SK-N-SH (cell line): Measurements from ENCODE around the gene MGAT4A. TPM values are rescaled to one million over a fixed set of nuclear protein-coding genes. Genes with fewer than 3 reads are reported as not detected.

Experiments
- CTCF ChIA-PET: fragments of 300-600, 350-600 bp; formaldehyde crosslinking; extraction: SDS; loops from one replicate; lab custom pipeline; 2021; lab: Yijun Ruan, JAX
- POLR2A ChIA-PET: fragments of 350-600 bp; sonication (Branson Sonifier 250); formaldehyde crosslinking; extraction: SDS; loops from one replicate; lab custom pipeline; 2020; ENCODE audit warnings: antibody characterized with exemption, inconsistent platforms; lab: Yijun Ruan, JAX
- DNase-seq: peaks from one replicate; pipeline ENCODE4 v3.0.0; 2012
- H2AFZ ChIP-seq: fragments of 200-600 bp; sonication (generic); 2 replicates; pipeline ENCODE4 v1.8.1; 2016; ENCODE audit warnings: antibody characterized with exemption, mild to moderate bottlenecking, low read depth
- H3F3A ChIP-seq: fragments of 200-600 bp; sonication (generic); replicated peaks from 2 replicates; pipeline ENCODE3; 2016; ENCODE audit warnings: antibody characterized with exemption, mild to moderate bottlenecking; ENCODE audit not compliant: insufficient read depth
- H3K27ac ChIP-seq, 2 experiments: fragments of 200-500 bp in 1 of 2; fragments of 200-600 bp in 1 of 2; sonication (Bioruptor generic) in 1 of 2; sonication (generic), shearing (Covaris generic) in 1 of 2; 2 replicates each; pipeline versions ENCODE4 v1.5.1 to v1.6.1; 2014 to 2016; ENCODE audit warnings: low read depth in 2 of 2, inconsistent platforms in 1 of 2, low read length in 1 of 2, mild to moderate bottlenecking in 1 of 2, mixed read lengths in 1 of 2
- H3K27me3 ChIP-seq: fragments of 200-600 bp; sonication (generic), shearing (Covaris generic); 2 replicates; pipeline ENCODE4 v1.6.1; 2016; ENCODE audit warnings: mixed run types; ENCODE audit not compliant: insufficient read depth
- H3K36me3 ChIP-seq, 2 experiments: fragments of 200-500 bp in 1 of 2; fragments of 200-600 bp in 1 of 2; sonication (Bioruptor generic) in 1 of 2; sonication (generic) in 1 of 2; replicated peaks in 1 of 2; 2 replicates each; pipeline versions ENCODE3 to v1.5.1; 2014 to 2016; ENCODE audit warnings: low read length in 1 of 2, mild to moderate bottlenecking in 1 of 2; ENCODE audit not compliant: insufficient read depth in 2 of 2, control insufficient read depth in 1 of 2
- H3K4me1 ChIP-seq, 2 experiments: fragments of 200-500 bp in 1 of 2; fragments of 200-600 bp in 1 of 2; sonication (Bioruptor generic) in 1 of 2; sonication (generic), shearing (Covaris generic) in 1 of 2; 2 replicates each; pipeline versions ENCODE4 v1.5.1 to v1.6.1; 2014 to 2016; ENCODE audit warnings: low read depth in 1 of 2, low read length in 1 of 2, mixed run types in 1 of 2; ENCODE audit not compliant: insufficient read depth in 2 of 2, control insufficient read depth in 1 of 2
- H3K4me2 ChIP-seq: fragments of 200-600 bp; sonication (generic), shearing (Covaris generic); 2 replicates; pipeline ENCODE4 v1.6.1; 2017; ENCODE audit warnings: mixed run types
- H3K4me3 ChIP-seq, 2 experiments: fragments of 200-500 bp in 1 of 2; fragments of 200-600 bp in 1 of 2; sonication (Bioruptor generic) in 1 of 2; sonication (generic), shearing (Covaris generic) in 1 of 2; 2 replicates each; pipeline versions ENCODE4 v1.5.1 to v1.8.1; 2014 to 2016; ENCODE audit warnings: low read depth in 2 of 2, inconsistent platforms in 1 of 2, low read length in 1 of 2, mild to moderate bottlenecking in 1 of 2, mixed read lengths in 1 of 2, moderate library complexity in 1 of 2
- H3K79me2 ChIP-seq: fragments of 200-600 bp; sonication (generic); 2 replicates; pipeline ENCODE4 v1.8.1; 2017; ENCODE audit warnings: mild to moderate bottlenecking; ENCODE audit not compliant: insufficient read depth
- H3K9ac ChIP-seq: fragments of 200-600 bp; sonication (generic); 2 replicates; pipeline ENCODE4 v1.6.1; 2017; ENCODE audit warnings: mixed run types
- H3K9me2 ChIP-seq: fragments of 200-600 bp; sonication (generic); 2 replicates; pipeline ENCODE4 v1.6.1; 2017; ENCODE audit warnings: mixed run types
- H3K9me3 ChIP-seq: fragments of 200-600 bp; sonication (generic); 2 replicates; pipeline ENCODE4 v1.6.1; 2017; ENCODE audit warnings: mixed run types, mild to moderate bottlenecking, moderate library complexity
- H4K20me1 ChIP-seq: fragments of 200-600 bp; sonication (generic); 2 replicates; pipeline ENCODE4 v1.6.1; 2017; ENCODE audit warnings: mild to moderate bottlenecking, mixed run types; ENCODE audit not compliant: insufficient read depth
- CTCF ChIP-seq: fragments of 200-600 bp; sonication (generic); IDR thresholded peaks from 2 replicates; pipeline ENCODE4 v1.6.1; 2017; ENCODE audit warnings: antibody characterized with exemption, mild to moderate bottlenecking, moderate library complexity
- ELF1 ChIP-seq: IDR thresholded peaks from 2 replicates; pipeline ENCODE4 v1.4.0; 2012
- EZH2phosphoT487 ChIP-seq: fragments of 200-600 bp; sonication (generic); IDR thresholded peaks from 2 replicates; pipeline ENCODE4 v1.6.1; 2017; ENCODE audit warnings: low read depth, mixed run types, mild to moderate bottlenecking, antibody characterized with exemption, moderate library complexity, borderline replicate concordance
- FOXJ3 ChIP-seq: sonication (generic); formaldehyde crosslinking; IDR thresholded peaks from 2 replicates; pipeline ENCODE4 v1.5.1; 2020; ENCODE audit warnings: mild to moderate bottlenecking, missing genetic modification reagents
- MEF2A ChIP-seq: IDR thresholded peaks from 2 replicates; pipeline ENCODE4 v1.4.0; 2012; ENCODE audit warnings: low read depth, borderline replicate concordance
- RAD21 ChIP-seq: IDR thresholded peaks from 2 replicates; pipeline ENCODE4 v1.6.1; 2012; ENCODE audit warnings: mild to moderate bottlenecking, low read length
- RCOR1 ChIP-seq: fragments of 150-350 bp; IDR thresholded peaks from 2 replicates; pipeline ENCODE4 v1.6.1; 2017; ENCODE audit warnings: antibody characterized with exemption, low read length
- RFX5 ChIP-seq: IDR thresholded peaks from 2 replicates; pipeline ENCODE4 v1.6.1; 2012; ENCODE audit warnings: mild to moderate bottlenecking, improper control_type of control experiment, low read length
- RXRA ChIP-seq: IDR thresholded peaks from 2 replicates; pipeline ENCODE4 v1.4.0; 2012; ENCODE audit warnings: low read depth, mild to moderate bottlenecking, borderline replicate concordance
- SMC3 ChIP-seq: IDR thresholded peaks from 2 replicates; pipeline ENCODE4 v1.6.1; 2012; ENCODE audit warnings: low read depth, low read length, improper control_type of control experiment
- WGBS: methylation state at CpG from one replicate; pipeline ENCODE4 v1.1.6; 2017; ENCODE audit warnings: low lambda C conversion rate; 5-methylcytosine and 5-hydroxymethylcytosine counted together
- polyA plus RNA-seq, 3 experiments: library from polyadenylated mRNA; depleted of rRNA; stranded (reverse); fragments of >200 nt; gene quantifications; 2 replicates each; pipeline ENCODE4 v1.2.3, GENCODE V29; 2012
- TF ChIP-seq, protein P1 (sequence below): IDR thresholded peaks from 2 replicates; pipeline ENCODE4 v1.4.0; 2012; ENCODE audit warnings: low read depth
- TF ChIP-seq, protein P2 (sequence below): IDR thresholded peaks from 2 replicates; pipeline ENCODE4 v1.4.0; 2012; ENCODE audit warnings: low read depth, borderline replicate concordance

Gene MGAT4A
- polyA plus RNA-seq, 1 of the 3 experiments (the other 2 are of a cell fraction) = 0.07 TPM

DNA sequence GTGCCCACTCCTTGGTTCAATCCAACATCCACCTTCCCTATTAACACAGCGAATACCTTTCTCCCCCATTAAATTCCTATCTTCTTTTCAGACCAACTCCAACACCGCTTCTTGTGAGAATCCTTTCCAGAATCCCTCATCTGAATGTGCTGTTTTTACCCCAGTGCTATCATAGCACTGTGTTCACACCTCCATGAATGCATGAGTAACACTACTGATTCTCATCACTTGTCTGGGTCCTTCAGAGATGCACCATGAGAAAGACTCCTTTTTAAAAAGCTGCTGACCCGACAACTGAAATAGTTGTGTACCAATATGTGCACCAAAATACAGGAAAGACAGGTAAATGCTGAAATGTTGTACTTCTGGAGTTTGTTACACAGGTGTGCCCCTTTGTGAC is 18.8 kb downstream of the MGAT4A start:
- Histone ChIP-seq H3K4me1 (no peaks in the 10 kb centered on the region), H3K27ac (no peak overlapping the region), H3K27me3 (no peaks in the 10 kb centered on the region), H3K79me2 (no peaks in the 10 kb centered on the region), H3K9me3 (no peaks in the 10 kb centered on the region), H3K4me2 (no peak overlapping the region), H3K4me3 (no peak overlapping the region), H3F3A (no peaks in the 10 kb centered on the region), H3K36me3 (no peaks in the 10 kb centered on the region), H2AFZ (no peak overlapping the region), H3K9me2 (no peaks in the 10 kb centered on the region), H3K9ac (no peak overlapping the region), H4K20me1 (no peaks in the 10 kb centered on the region)
- WGBS = 52% methylated on average over 3 of the region's 3 CpGs
- CTCF ChIA-PET = interaction anchor here (0.8 kb wide), 1 partner anchor 353 kb away, joined by 3 read pairs; no protein-coding TSS in a partner anchor
- POLR2A ChIA-PET = no interaction called here
- TF ChIP-seq MEF2A (no peak), RCOR1 (no peak), RFX5 (no peak)
- TF ChIP-seq, all 33 proteins: peak for 0
- no peak for DNase-seq

- no peaks in the 10 kb centered on the region for H4K20me1 ChIP-seq
- H2AFZ ChIP-seq = no peak overlapping the region
- H3K79me2 ChIP-seq = no peaks in the 10 kb centered on the region
- H3K27ac ChIP-seq = no peak overlapping the region
- ChIA-PET CTCF (interaction anchor here (0.9 kb wide), 1 partner anchor 19 kb away, joined by 4 read pairs; the partner anchor contains the start of gene MGAT4A), POLR2A (no interaction called here)
- 42% methylated on average over 3 of the region's 3 CpGs for WGBS
- H3K4me3 ChIP-seq = no peak overlapping the region
- no peak overlapping the region for H3K9ac ChIP-seq
- no peak for DNase-seq
- no peaks in the 10 kb centered on the region for H3K4me1 ChIP-seq
- H3K36me3 ChIP-seq = no peaks in the 10 kb centered on the region
- H3K4me2 ChIP-seq = no peak overlapping the region
- no peak for TF ChIP-seq EZH2phosphoT487
- no peak for TF ChIP-seq SMC3
- TF ChIP-seq, protein P1, sequence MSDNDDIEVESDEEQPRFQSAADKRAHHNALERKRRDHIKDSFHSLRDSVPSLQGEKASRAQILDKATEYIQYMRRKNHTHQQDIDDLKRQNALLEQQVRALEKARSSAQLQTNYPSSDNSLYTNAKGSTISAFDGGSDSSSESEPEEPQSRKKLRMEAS = no peak
- no peak for TF ChIP-seq CTCF
- TF ChIP-seq, protein P2, sequence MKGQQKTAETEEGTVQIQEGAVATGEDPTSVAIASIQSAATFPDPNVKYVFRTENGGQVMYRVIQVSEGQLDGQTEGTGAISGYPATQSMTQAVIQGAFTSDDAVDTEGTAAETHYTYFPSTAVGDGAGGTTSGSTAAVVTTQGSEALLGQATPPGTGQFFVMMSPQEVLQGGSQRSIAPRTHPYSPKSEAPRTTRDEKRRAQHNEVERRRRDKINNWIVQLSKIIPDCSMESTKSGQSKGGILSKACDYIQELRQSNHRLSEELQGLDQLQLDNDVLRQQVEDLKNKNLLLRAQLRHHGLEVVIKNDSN = no peak
- no peak for TF ChIP-seq RXRA
- TF ChIP-seq ELF1 = no peak
- TF ChIP-seq FOXJ3 (CRISPR knock-in tag) = no peak
- no peak for TF ChIP-seq RAD21
- H3K27me3 ChIP-seq = no peaks in the 10 kb centered on the region
- H3F3A ChIP-seq = no peaks in the 10 kb centered on the region
- H3K9me2 ChIP-seq = no peaks in the 10 kb centered on the region
- no peaks in the 10 kb centered on the region for H3K9me3 ChIP-seq
Observed at GRCh38 chr2:98711506-98711905, 19.4 kb downstream of the MGAT4A start.
